ENCODE data around the gene KRT24. TPM values are rescaled to one million over a fixed set of nuclear protein-coding genes. Genes with fewer than 3 reads are reported as not detected.
A peak's percentile ranks its signal among the peaks of the same experiment; 100 is the strongest.
"Not testable (repeated sequence)": the region's sequence is repeated elsewhere in the genome, so short reads cannot be mapped to it uniquely, and the experiment has no call there.

The KRT24 gene
- total RNA-seq, result 0.52 TPM

- DNase-seq (ENCODE audit: low spot score), result no peak
These were observed at the start of gene KRT24 for GRCh38 chr17:40703652-40704051. TSS of gene KRT24 (minus strand) at chr17:40703752. CDS start at chr17:40703693, 59 bp downstream.

GRCh38 chr17:40751065-40751464 is 47.5 kb upstream of the KRT24 start:
- no peak for DNase-seq (ENCODE audit: low spot score)

- DNase-seq (ENCODE audit: low spot score), result no peak
These were observed 46.8 kb upstream of the KRT24 start for GRCh38 chr17:40750391-40750790.

- DNase-seq (ENCODE audit: low spot score), result not testable (repeated sequence)
These were observed 45.1 kb upstream of the KRT24 start for GRCh38 chr17:40748666-40749065.

GRCh38 chr17:40738553-40738952 is 35.0 kb upstream of the KRT24 start:
- DNase-seq (ENCODE audit: low spot score), result no peak

- no peak for DNase-seq (ENCODE audit: low spot score)
These were observed 31.5 kb upstream of the KRT24 start for GRCh38 chr17:40735016-40735415.

GRCh38 chr17:40734018-40734417 is 30.5 kb upstream of the KRT24 start:
- DNase-seq (ENCODE audit: low spot score), result no peak

GRCh38 chr17:40730970-40731369 is 27.4 kb upstream of the KRT24 start:
- DNase-seq (ENCODE audit: low spot score), result no peak

GRCh38 chr17:40727447-40728231 is 24.1 kb upstream of the KRT24 start:
- DNase-seq (ENCODE audit: low spot score), result no peak

- no peak for DNase-seq (ENCODE audit: low spot score)
These were observed 23.4 kb upstream of the KRT24 start for GRCh38 chr17:40726919-40727318.

GRCh38 chr17:40724656-40725055 is 21.1 kb upstream of the KRT24 start:
- DNase-seq (ENCODE audit: low spot score), result no peak

- no peak for DNase-seq (ENCODE audit: low spot score)
These were observed 18.7 kb upstream of the KRT24 start for GRCh38 chr17:40722241-40722640.

- no peak for DNase-seq (ENCODE audit: low spot score)
These were observed 17.3 kb upstream of the KRT24 start for GRCh38 chr17:40720899-40721298.

- no peak for DNase-seq (ENCODE audit: low spot score)
These were observed 15.4 kb upstream of the KRT24 start for GRCh38 chr17:40718930-40719329.

- DNase-seq (ENCODE audit: low spot score), result no peak
These were observed 14.2 kb upstream of the KRT24 start for GRCh38 chr17:40717776-40718175.

GRCh38 chr17:40714473-40714872 is 10.9 kb upstream of the KRT24 start:
- DNase-seq (ENCODE audit: low spot score), result no peak

GRCh38 chr17:40707745-40708144 is 4.2 kb upstream of the KRT24 start:
- DNase-seq (ENCODE audit: low spot score), result peak; percentile 54

GRCh38 chr17:40705584-40705983 is 2.0 kb upstream of the KRT24 start:
- DNase-seq (ENCODE audit: low spot score), result no peak

GRCh38 chr17:40702271-40702670 is 1.3 kb downstream of the KRT24 start:
- no peak for DNase-seq (ENCODE audit: low spot score)

- no peak for DNase-seq (ENCODE audit: low spot score)
These were observed 3.7 kb downstream of the KRT24 start for GRCh38 chr17:40699853-40700252.

- no peak for DNase-seq (ENCODE audit: low spot score)
These were observed 4.2 kb downstream of the KRT24 start for GRCh38 chr17:40699371-40699770.

GRCh38 chr17:40697297-40697696 is 6.3 kb downstream of the KRT24 start:
- DNase-seq (ENCODE audit: low spot score), result no peak

- DNase-seq (ENCODE audit: low spot score), result no peak
These were observed 6.9 kb downstream of the KRT24 start for GRCh38 chr17:40696651-40697072.

Data from ureter (tissue), 1 donor.